SIG-M5 (cell line): ENCODE results near the gene BICC1.

Source experiments
- DNase-seq: peaks from one replicate; lab custom pipeline; 2025; lab: John Stamatoyannopoulos, UW

BICC1 gene

GRCh38 chr10:58778966-58779365 lies 266.3 kb downstream of the BICC1 start:
- DNase-seq: no peak

- DNase-seq: no peak
Observed at GRCh38 chr10:58779594-58779993, 266.9 kb downstream of the BICC1 start.

- no peak for DNase-seq
Observed at GRCh38 chr10:58780476-58780875, 267.8 kb downstream of the BICC1 start.

GRCh38 chr10:58781873-58782488 lies 269.3 kb downstream of the BICC1 start:
- DNase-seq: no peak

GRCh38 chr10:58782876-58783851 lies 270.5 kb downstream of the BICC1 start:
- no peak for DNase-seq

GRCh38 chr10:58784361-58784760 lies 271.7 kb downstream of the BICC1 start:
- no peak for DNase-seq

- DNase-seq: no peak
Observed at GRCh38 chr10:58785354-58785753, 272.7 kb downstream of the BICC1 start.

- no peak for DNase-seq
Observed at GRCh38 chr10:58791137-58791536, 278.5 kb downstream of the BICC1 start.

GRCh38 chr10:58795560-58795959 lies 282.9 kb downstream of the BICC1 start:
- DNase-seq: no peak

GRCh38 chr10:58796242-58796641 lies 283.6 kb downstream of the BICC1 start:
- DNase-seq: no peak

- no peak for DNase-seq
Observed at GRCh38 chr10:58796824-58797223, 284.2 kb downstream of the BICC1 start.

GRCh38 chr10:58797356-58797755 lies 284.7 kb downstream of the BICC1 start:
- DNase-seq: no peak

GRCh38 chr10:58802047-58802446 lies 289.4 kb downstream of the BICC1 start:
- no peak for DNase-seq

- DNase-seq: no peak
Observed at GRCh38 chr10:58806323-58806722, 293.7 kb downstream of the BICC1 start.

- no peak for DNase-seq
Observed at GRCh38 chr10:58806970-58807628, 294.4 kb downstream of the BICC1 start.

- no peak for DNase-seq
Observed at GRCh38 chr10:58807629-58808022, 295.0 kb downstream of the BICC1 start.

- DNase-seq: no peak
Observed at GRCh38 chr10:58810751-58811150, 298.1 kb downstream of the BICC1 start.

- no peak for DNase-seq
Observed at GRCh38 chr10:58813573-58813972, 300.9 kb downstream of the BICC1 start.

GRCh38 chr10:58817201-58817846 lies 304.7 kb downstream of the BICC1 start:
- no peak for DNase-seq

GRCh38 chr10:58818900-58819299 lies 306.2 kb downstream of the BICC1 start:
- DNase-seq: no peak

GRCh38 chr10:58820386-58820785 lies 307.7 kb downstream of the BICC1 start:
- no peak for DNase-seq
